ENCODE results near the gene POLL.

- TF ChIP-seq RAD21 (IDR thresholded peaks at IDR 0.05; ENCODE audit: low read depth) = no peak
- no peak for TF ChIP-seq EZH2 (IDR thresholded peaks at IDR 0.05)
- no peak for TF ChIP-seq POLR2A (IDR thresholded peaks at IDR 0.05; ENCODE audit: borderline replicate concordance, extremely low read depth, insufficient read depth, insufficient read length)
- no peak for TF ChIP-seq POLR2AphosphoS5 (IDR thresholded peaks at IDR 0.05; ENCODE audit: low read depth, low read length)
- TF ChIP-seq ATF3 (IDR thresholded peaks at IDR 0.05) = no peak
- no peak for TF ChIP-seq SRF (IDR thresholded peaks at IDR 0.05; ENCODE audit: low read depth)
- TF ChIP-seq CTCF (IDR thresholded peaks at IDR 0.05 in 2 of 3, conservative IDR thresholded peaks at IDR 0.05 in 1 of 3; ENCODE audit: borderline replicate concordance in 1 of 3, insufficient read depth in 1 of 3, low read depth in 2 of 3, low read length in 2 of 3) = no peak
Observed at GRCh38 chr10:101529207-101529606, 58.9 kb downstream of the POLL start.
